HG02943 (cell line): ENCODE data around the gene SCCPDH.
"Not testable (repeated sequence)": the region's sequence is repeated elsewhere in the genome, so short reads cannot be mapped to it uniquely, and the experiment has no call there.

Source experiments
- ATAC-seq: cut with Tn5 transposase; IDR thresholded peaks from one replicate; pipeline ENCODE4 v1.9.1; 2021; ENCODE audit warnings: mild to moderate bottlenecking, low read depth, moderate library complexity; ENCODE audit not compliant: unreplicated experiment

The SCCPDH gene

DNA sequence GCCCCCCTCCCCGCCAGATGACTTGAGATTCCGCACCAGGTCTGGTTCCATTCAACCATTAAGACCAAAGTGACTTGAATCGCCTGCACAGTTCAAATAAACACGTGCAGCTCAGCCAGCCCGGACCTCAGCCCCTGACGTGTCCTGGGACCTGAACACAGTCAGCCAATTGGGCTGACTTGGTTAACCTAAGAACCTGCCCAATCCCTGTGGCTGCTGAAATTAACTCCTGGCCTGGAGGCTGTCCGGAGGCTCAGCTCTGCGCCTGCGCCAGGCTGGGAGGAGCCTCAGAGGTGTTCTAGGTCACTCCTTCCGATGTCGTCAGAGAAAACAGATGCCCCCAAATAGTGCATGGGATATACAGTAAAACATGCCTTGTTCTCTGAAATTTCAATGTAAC, 73.4 kb downstream of the SCCPDH start:
- ATAC-seq, result no peak

GRCh38 chr1:246798107-246798506, 73.9 kb downstream of the SCCPDH start:
- no peak for ATAC-seq

GRCh38 chr1:246798606-246799496, 74.6 kb downstream of the SCCPDH start:
- no peak for ATAC-seq

GRCh38 chr1:246800356-246800755, 76.1 kb downstream of the SCCPDH start:
- ATAC-seq, result no peak

DNA sequence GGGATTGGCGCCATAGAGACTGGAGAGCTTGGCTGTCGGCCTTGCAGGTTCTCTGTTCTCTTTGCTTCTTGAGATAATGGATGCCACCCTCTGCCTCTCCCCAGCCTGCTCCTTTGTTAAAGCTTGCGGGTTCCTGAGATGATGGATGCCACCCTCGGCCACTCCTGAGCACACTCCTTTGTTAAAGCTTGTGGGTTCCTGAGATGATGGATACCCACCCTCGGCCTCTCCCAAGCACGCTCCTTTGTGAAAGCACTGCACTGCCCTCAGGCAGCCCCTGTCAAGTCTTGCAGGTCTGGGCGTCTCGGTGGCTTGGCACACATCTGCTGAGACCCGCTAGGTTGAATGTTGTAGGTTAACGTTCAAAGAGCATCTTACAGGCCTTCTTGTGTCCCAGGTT, 76.5 kb downstream of the SCCPDH start:
- no peak for ATAC-seq

DNA sequence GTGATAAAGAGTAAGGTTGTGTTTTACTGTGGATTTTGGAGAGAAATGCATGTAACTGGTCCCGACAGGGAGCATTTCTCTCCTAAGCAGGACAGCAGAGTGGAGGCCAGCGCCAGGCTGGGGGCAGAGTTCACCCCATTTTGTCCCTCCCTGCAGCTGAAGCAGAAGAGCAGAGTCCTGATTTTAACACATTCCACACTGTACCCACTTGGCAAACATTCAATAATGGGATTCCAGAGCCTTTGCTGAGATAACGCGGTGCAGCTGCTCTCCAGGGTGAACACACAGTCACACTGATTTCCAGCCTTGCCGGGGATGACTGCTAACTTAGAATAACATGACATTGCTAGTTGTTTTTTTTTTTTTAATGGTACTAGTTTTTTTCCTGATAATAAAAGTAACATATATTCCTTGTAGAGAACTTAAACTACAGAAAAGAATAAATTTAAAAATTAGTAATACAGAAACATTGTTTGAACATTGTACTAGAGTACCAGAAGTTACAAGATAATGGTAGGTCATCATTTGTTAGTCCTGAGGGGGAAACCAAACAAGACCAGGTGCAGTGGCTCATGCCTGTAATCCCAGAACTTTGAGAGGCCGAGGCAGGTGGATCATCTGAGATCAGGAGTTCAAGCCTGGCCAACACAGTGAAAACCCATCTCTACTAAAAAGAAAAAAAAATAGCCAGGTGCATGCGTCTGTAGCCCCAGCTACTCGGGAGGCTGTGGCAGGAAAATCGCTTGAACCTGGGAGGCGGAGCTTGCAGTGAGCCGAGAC, 77.2 kb downstream of the SCCPDH start:
- ATAC-seq, result no peak

DNA sequence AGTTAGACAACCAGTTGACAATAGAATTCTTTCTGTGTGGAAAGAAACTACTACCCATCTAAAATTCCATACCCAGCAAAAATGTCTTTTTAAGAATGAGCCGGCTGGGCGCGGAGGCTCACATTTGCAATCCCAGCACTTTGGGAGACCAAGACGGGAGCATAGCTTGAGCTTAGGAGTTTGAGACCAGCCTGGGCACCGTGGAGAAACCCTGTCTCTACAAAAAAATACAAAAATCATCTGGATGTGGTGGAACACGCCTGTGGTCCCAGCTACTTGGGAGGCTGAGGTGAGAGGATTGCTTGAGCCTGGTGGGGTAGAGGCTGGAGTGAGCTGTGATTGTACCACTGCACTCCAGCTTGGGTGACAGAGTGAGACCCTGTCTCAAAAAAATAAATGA, 79.2 kb downstream of the SCCPDH start:
- no peak for ATAC-seq

DNA sequence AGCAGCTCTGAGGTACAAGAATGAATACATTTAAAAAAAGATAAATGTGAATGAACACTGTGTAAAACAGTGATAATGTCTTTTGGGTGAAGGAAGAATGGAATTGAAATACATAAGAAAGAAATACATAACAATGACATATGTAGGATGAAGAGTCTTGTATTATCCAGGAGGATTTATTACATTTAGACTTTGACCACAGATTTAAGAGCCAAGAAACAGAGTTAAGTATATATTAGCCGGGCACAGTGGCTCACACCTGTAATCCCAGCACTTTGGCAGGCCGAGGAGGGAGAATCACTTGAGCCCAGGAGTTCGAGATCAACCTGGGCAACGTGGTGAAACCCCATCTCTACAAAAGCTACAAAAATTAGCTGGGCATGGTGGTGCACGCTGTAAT, 79.7 kb downstream of the SCCPDH start:
- ATAC-seq, result no peak

DNA sequence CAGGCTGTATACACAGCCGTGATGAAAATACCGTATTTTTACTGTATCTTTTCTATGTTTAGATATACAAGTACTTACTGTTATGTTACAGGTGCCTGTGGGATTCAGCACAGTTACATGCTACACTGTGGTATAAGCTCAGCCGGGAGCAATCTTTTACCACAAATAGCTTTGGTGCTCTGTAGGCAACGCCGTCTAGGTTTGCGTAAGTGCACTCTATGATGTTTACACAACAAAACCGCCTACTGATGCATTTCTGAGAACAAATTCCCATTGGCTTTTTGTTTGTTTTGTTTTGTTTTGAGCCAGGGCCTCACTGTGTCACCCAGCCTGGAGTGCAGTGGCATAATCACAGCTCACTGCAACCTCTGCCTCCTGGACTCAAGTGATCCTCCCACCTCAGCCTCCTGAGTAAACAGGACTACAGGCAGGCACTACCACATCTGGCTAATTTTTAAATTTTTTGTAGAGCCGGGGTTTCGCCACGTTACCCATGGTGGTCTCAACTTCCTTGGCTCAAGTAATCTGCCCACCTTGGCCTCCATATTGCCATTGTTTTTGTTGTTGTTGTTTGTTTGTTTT, 81.0 kb downstream of the SCCPDH start:
- ATAC-seq, result no peak

- no peak for ATAC-seq
Observed at GRCh38 chr1:246809473-246809872, 85.3 kb downstream of the SCCPDH start.

GRCh38 chr1:246811985-246812384, 87.8 kb downstream of the SCCPDH start:
- no peak for ATAC-seq

DNA sequence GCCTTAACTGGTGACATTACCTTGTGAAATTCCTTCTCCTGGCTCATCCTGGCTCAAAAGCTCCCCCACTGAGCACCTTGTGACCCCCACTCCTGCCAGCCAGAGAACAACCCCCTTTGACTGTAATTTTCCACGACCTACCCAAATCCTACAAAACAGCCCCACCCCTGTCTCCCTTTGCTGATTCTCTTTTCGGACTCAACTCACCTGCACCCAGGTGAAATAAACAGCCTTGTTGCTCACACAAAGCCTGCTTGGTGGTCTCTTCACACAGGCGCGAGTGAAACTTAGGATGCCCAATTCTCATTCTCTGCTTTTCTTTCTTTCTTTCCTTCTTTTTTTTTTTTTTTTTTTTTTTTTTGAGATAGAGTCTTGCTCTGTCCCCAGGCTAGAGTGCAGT, 89.1 kb downstream of the SCCPDH start:
- not testable (repeated sequence) for ATAC-seq

DNA sequence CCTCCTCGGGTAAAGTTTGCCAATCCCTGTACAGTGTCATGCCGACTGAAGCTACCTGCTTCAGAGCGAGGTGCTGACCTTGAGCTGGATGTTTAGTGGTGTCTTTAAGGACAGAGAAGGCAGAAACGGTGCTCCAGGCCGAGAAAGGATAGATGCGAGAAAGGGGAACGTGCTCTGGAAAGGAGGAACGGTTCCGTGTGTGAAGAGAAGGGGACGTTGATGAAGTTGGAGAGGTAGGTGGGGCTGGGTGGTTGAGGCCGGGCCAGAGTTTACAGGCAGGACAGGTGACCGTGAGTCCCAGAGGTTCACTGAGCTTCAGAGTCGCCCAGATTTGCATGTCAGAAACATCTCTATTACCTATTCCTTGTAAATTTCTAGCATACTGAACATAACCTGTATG, 90.7 kb downstream of the SCCPDH start:
- ATAC-seq, result no peak

GRCh38 chr1:246815693-246816270, 91.6 kb downstream of the SCCPDH start:
- no peak for ATAC-seq
